Measurements from ENCODE around the gene KLK11.

KLK11 gene, protein sequence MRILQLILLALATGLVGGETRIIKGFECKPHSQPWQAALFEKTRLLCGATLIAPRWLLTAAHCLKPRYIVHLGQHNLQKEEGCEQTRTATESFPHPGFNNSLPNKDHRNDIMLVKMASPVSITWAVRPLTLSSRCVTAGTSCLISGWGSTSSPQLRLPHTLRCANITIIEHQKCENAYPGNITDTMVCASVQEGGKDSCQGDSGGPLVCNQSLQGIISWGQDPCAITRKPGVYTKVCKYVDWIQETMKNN

DNA sequence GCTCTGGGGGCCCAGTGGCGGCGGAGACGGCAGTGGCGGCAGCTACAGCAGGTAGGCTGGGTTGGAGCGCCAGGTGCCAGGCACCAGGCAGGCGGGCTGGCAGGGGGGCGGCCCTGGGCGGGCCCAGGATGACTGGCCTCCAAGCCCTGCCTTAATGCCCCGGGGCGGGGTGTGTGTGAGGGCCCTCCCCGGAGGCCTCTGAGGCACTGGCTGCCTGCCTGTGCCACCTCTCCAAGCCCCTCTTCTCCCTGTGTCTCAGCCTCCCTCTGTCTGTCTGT lies at the start of gene KLK11:
KLK11 (minus strand) TSS at position 63 of the 278 bp plus-strand sequence. CDS start 985 bp downstream, outside the sequence.
- DNase-seq = no peak

DNA sequence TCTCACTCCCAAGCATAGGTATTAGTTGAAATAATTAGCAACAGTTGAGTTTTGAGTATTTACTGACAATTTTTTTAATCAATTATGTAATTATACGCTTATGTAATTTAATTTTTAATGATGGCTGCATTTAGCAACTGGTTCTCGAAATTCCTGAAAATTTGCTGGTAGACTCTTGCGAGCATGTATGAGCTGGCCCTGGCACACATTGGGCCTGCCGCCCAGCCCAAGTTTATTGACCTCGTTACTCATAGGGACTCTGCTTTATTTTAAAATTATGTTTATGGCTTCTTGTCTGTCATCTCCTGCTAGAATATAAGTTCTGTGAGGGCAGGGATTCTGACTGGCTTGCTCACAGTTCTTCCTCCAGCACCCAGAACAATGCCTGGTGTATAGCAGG lies 49.6 kb upstream of the KLK11 start:
- DNase-seq = no peak

DNA sequence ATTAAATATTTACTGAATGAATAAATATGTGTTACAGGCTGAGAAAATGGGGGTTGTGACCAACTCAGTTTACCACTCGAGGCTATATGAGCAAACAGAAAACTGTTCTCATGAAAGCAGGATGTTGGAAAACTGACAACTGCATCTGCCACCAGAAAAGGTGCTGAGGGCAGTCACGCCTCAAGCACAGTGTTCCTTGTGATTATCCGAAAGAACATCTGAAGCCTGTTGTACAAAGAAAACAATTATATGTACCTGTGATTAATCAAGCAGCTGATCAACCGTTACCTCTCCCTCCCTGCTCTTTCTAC lies 44.6 kb upstream of the KLK11 start:
- DNase-seq = no peak

DNA sequence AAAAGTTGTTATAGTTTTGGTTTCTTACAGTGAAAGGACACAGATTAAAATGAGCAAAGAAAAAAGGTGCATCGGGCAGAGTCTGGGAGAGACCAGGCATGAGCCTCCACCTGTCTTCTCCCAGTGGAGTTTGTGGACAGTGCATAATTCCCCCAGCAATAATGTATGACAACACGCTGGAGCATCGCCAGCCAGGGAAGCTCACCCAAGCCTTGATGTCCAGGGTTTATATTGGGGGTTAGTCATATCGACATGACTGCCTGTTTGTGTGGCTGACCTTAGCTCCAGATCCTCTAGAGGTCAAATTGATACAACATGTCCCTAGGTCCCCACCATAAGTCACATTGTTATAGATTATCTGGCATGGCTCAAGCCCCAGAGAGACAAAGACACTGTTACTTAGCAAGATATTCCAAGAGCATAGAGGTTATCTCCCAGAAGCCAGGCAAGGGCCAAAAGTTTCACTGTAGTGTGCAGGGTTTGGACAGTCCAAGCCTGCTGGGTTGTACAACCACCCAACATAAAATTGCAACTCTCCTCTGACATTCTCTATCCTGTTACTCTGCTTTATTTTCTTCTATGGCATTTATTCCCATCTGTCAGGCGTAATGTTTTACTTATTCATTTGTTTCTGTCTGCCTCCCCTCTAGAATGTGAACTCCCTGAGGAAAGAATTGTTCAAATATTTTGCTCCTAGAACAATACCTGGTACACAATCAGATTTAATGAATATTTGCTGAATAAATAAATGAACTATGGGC lies 44.1 kb upstream of the KLK11 start:
- DNase-seq = no peak

- DNase-seq = no peak
These were observed 40.2 kb upstream of the KLK11 start for GRCh38 chr19:51066393-51067186.

DNA sequence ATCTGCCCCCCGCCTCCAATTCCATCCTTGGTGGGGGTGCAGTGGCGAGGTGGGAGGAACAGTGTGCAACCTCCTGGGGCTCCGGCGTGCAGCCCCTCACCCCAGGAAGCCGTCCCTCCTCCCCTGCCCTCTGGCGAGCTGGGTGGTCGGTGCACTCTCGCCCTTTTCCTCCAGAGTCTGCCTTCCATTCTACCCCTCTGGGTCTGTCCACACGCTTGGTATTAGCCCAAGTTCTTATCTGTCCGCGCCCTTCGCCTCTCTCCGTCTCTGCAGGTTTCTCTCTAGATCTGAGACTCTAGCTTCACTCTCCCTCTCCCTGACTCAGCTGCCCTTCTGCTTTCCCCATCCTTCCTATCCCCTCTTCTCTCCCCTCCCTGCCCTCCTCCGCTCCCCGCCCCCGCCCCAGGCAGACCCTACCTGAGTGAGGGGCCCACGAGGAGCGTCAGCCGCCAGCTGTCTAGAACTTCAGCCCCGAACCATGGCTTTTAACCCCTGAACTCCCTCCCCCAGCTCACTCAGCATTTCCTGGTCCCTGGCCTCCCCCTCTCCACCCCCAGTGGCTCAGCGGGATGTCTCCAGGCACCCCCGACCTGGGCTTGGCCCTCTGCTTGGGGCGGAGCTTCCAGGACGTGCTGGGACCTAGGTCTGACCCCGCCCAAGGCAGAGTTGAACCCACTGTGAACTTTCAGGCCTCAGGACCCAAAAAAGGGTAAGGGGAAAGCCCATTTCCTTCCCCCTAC lies 39.0 kb upstream of the KLK11 start:
- DNase-seq = no peak

DNA sequence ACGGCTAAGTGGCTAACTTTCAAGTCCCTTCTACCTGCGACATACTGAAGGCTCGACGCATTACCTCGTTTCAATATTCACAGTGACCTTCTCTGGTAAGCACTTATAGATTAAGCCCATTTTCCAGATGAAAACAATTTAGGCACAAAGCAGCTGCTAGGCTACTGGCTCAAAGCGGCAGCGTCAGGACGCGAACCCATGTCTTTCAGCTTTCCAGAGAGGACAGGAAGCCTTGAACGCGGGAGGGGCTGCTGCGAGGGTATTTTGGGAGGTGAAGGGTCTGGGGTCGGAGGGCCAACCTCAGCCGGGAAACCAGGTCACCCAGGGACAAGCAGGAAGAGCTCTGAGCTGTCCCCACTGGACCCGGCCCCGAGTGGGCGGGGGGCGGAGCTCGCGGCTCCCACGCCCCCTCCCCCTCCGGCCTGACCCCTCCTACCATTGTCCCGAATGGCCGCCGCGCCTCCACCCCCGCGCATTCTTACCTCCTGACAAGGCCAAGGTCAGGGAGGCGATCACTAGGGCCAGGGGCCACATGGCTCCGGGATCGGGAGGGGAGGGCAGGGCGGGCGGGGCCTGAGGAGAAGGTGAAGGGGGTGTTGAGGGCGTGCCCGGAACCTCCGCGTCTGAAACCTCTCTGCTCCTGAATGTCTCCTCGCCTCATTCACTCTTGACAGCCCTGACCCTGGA lies 38.3 kb upstream of the KLK11 start, which contains the start of gene KLK13:
KLK13 (minus strand) TSS at position 559 of the 687 bp plus-strand sequence; CDS start at position 534, 25 bp downstream.
- DNase-seq = no peak

- DNase-seq = no peak
These were observed 37.2 kb upstream of the KLK11 start for GRCh38 chr19:51063664-51064063.

- no peak for DNase-seq
These were observed 34.6 kb upstream of the KLK11 start for GRCh38 chr19:51060973-51061372.

DNA sequence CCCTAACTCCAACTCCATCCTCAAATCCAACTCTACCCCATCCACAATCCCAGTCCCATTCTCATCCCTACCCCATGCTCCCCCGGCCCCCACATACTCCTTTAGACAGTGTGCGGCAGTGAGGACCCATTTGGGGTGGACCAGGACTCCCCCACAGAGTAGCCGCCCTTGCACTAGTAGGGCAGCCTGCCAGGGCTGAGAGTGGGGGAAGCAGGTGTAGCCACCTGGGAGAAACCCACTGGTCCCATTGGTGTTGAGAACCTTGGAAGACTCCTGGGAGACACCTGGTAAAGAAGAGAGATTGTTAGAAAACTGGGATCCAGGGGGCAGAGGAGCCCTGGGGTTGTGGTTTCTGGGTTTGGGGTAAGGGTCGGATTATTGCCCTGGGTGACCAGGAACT lies 33.9 kb upstream of the KLK11 start:
- no peak for DNase-seq

GRCh38 chr19:51059715-51060114 lies 33.3 kb upstream of the KLK11 start:
- no peak for DNase-seq

GRCh38 chr19:51055866-51056265 lies 29.4 kb upstream of the KLK11 start:
- no peak for DNase-seq

DNA sequence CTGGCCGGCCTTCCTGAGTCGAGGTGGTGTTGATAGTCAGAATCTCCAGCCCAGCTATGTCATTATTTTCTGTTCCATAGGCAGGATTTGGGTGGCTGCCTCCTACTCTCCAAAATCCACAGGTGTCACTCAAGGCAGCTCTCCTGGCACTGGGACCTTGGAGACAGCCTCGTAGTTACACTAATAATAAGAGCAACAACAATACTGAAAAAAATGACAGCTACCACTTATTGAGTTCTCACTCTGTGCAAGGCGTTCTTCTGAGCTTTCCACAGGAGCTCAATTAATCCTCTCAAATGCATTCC lies 20.6 kb upstream of the KLK11 start:
- no peak for DNase-seq

DNA sequence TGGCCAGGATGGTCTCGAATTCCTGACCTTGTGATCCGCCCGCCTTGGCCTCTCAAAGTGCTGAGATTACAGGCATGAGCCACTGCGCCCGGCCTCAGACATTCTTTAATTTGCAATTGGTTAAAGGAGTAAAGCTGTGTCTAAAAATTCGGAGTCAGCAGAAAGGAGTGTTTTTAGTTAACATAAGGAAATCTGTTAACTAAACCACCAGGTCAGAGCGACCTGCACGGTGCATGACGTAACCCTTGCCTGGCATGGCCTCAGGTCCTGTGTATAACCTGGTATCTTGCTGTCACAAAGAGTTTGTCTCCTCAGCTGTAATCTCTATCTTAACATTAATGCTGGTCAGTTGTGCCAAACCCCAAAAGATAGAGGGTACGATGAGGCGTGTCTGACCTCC lies 17.9 kb upstream of the KLK11 start:
- DNase-seq = no peak

GRCh38 chr19:51043497-51043896 lies 17.1 kb upstream of the KLK11 start:
- DNase-seq = no peak

GRCh38 chr19:51040151-51040550 lies 13.7 kb upstream of the KLK11 start:
- DNase-seq = no peak

DNA sequence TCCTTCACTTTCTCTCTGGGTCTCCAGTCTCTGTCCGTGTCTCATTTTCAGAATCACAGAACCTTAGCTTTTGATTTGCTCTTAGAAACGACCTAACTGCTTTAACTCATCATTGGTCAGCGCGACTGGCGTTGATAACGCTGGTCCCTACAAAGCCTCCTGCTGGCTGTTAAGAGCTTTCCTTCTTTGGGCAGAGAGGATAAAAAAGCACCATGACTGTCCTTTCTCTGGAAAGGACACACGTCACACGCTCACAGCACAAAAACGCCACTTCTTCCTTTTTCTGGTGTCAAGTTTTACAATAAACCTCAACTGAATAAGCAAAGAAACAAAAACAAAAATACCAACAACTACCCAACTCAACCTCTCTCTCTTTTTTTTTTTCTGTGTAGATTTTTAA lies 10.1 kb upstream of the KLK11 start:
- DNase-seq = no peak

DNA sequence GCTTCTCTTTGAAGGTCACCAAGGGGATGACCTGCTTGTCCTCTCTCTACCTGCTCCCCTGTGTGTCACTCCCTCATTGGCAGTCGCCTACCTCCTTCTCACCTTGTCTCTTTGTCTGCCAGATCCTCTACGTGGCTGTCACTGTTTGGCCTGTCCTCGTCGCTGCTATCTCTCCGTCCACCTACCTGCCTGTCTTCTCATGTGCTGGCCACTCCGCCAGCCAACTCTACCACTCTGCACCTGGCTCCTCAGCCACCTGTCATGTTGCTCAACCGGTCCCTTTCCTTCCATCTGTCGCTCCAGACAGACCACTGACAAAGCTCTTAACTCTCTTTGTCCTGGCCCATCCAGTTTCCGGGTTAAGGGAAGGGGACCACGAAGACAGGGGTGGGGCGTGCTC lies 8.3 kb upstream of the KLK11 start, which contains the start of gene KLK12:
KLK12 (minus strand) TSS at position 299 of the 400 bp plus-strand sequence. CDS start 381 bp downstream, outside the sequence.
- DNase-seq = no peak

- DNase-seq = no peak
These were observed 5.4 kb upstream of the KLK11 start for GRCh38 chr19:51031880-51032225.

- no peak for DNase-seq
These were observed 4.9 kb upstream of the KLK11 start for GRCh38 chr19:51031220-51031879.

DNA sequence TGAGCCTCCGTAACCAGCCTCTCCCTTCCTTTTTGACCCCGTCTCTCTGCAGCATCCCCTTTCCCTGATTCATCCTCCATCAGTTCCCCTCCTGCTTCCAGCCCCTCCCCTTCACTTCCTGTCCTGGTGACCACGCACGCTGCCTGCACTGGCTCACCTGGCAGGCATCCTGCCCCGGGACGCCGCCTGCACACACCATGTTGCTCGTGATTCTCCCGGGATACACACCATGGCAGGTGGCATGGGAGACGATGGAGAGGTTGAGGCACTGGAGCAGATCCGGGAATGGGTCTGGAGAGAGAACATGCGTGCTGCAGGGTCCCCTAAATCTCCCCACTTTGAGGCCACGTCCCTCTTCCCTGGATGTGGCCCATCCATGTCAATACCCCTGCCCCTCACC lies 4.2 kb upstream of the KLK11 start:
- DNase-seq = no peak

DNA sequence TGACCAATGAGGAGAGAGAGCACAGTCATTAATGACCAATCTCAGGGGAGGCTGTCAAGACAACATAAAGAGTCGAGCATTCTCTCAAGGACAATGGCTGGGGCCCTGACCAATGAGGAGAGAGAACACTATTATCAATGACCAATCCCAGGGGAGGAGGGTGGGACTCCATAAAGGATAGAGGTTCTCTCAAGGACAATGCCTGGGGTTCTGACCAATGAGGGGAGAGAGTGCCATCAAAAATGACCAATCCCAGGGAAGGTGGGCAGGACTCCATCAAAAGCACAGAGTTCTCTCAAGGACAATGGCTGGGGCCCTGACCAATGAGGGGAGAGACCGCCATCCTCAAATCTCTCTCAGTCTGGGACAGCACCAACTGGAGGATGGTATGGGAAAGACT lies 3.3 kb upstream of the KLK11 start:
- DNase-seq = no peak
